Activated T-cell treated with anti-CD3 and anti-CD28 coated beads, Interleukin-2, amount 50 U/mL, for 4 hours (primary cell): Measurements from ENCODE around the gene PRM1. TPM values are rescaled to one million over a fixed set of nuclear protein-coding genes. Genes with fewer than 3 reads are reported as not detected.
"Not testable (repeated sequence)": the region's sequence is repeated elsewhere in the genome, so short reads cannot be mapped to it uniquely, and the experiment has no call there.

Experiments used
- ATAC-seq, 2 donors: fragments of 200-7000 bp; cut with Tn5 transposase; one replicate each; pipeline ENCODE4 v1.10.0; 2021
- DNase-seq: peaks from one replicate; pipeline ENCODE4 v3.0.0-alpha.2; 2020
- H3K27me3 Mint-ChIP-seq: one replicate; pipeline ENCODE4 v1.8.0; 2021; ENCODE audit warnings: low read depth, mixed read lengths
- H3K36me3 Mint-ChIP-seq: one replicate; pipeline ENCODE4 v1.8.0; 2022; ENCODE audit warnings: mixed read lengths; ENCODE audit not compliant: insufficient read depth
- H3K4me1 Mint-ChIP-seq: one replicate; pipeline ENCODE4 v1.8.0; 2021; ENCODE audit warnings: low read depth, mixed read lengths
- H3K4me3 Mint-ChIP-seq: one replicate; pipeline ENCODE4 v1.8.0; 2021; ENCODE audit warnings: mild to moderate bottlenecking, moderate library complexity, mixed read lengths
- H3K9me3 Mint-ChIP-seq: one replicate; pipeline ENCODE4 v1.8.0; 2021; ENCODE audit warnings: mixed read lengths
- total RNA-seq, 3 donors: library from RNA; stranded (reverse); gene quantifications; one replicate each; pipeline ENCODE4 v1.2.1, GENCODE V29; 2021

PRM1 gene
- total RNA-seq, 3 donors from 2014 or later = not detected

GRCh38 chr16:11296351-11296705 is 15.2 kb upstream of the PRM1 start:
- DNase-seq = no peak
- Mint-ChIP-seq H3K36me3 (no peaks in the 10 kb centered on the region), H3K4me1 (peaks cover 24% of the 10 kb centered on the region), H3K27me3 (no peaks in the 10 kb centered on the region), H3K4me3 (no peak overlapping the region), H3K9me3 (no peaks in the 10 kb centered on the region)
- no peak for ATAC-seq

- no peaks in the 10 kb centered on the region for H3K9me3 Mint-ChIP-seq
- H3K27me3 Mint-ChIP-seq = no peaks in the 10 kb centered on the region
- no peaks in the 10 kb centered on the region for H3K36me3 Mint-ChIP-seq
- H3K4me3 Mint-ChIP-seq = no peak overlapping the region
- ATAC-seq (no peak), DNase-seq (no peak)
- peaks cover 24% of the 10 kb centered on the region for H3K4me1 Mint-ChIP-seq
These were observed 14.5 kb upstream of the PRM1 start for GRCh38 chr16:11295672-11296071.

GRCh38 chr16:11292076-11292748 is 11.1 kb upstream of the PRM1 start:
- no peaks in the 10 kb centered on the region for H3K36me3 Mint-ChIP-seq

GRCh38 chr16:11291091-11291703 is 10.1 kb upstream of the PRM1 start:
- Mint-ChIP-seq H3K36me3 (no peaks in the 10 kb centered on the region), H3K9me3 (no peaks in the 10 kb centered on the region), H3K27me3 (no peaks in the 10 kb centered on the region), H3K4me3 (no peak overlapping the region), H3K4me1 (peaks cover 9% of the 10 kb centered on the region)
- ATAC-seq (no peak), DNase-seq (no peak)

More at GRCh38 chr16:11292076-11292748, 11.1 kb upstream of the PRM1 start:
- Mint-ChIP-seq H3K4me3 (no peak overlapping the region), H3K9me3 (no peaks in the 10 kb centered on the region), H3K4me1 (peaks cover 12% of the 10 kb centered on the region), H3K27me3 (no peaks in the 10 kb centered on the region)
- DNase-seq (no peak), ATAC-seq (no peak)

GRCh38 chr16:11290102-11290893 is 9.2 kb upstream of the PRM1 start:
- DNase-seq (no peak), ATAC-seq (no peak)
- Mint-ChIP-seq H3K9me3 (no peaks in the 10 kb centered on the region), H3K36me3 (no peaks in the 10 kb centered on the region), H3K4me3 (no peak overlapping the region), H3K27me3 (no peaks in the 10 kb centered on the region), H3K4me1 (peaks cover 15% of the 10 kb centered on the region)

- not testable (repeated sequence) for H3K36me3 Mint-ChIP-seq, H3K9me3 Mint-ChIP-seq, DNase-seq, ATAC-seq, H3K4me3 Mint-ChIP-seq, H3K27me3 Mint-ChIP-seq
- peaks cover 13% of the 10 kb centered on the region for H3K4me1 Mint-ChIP-seq
These were observed 8.6 kb upstream of the PRM1 start for GRCh38 chr16:11289696-11290095.

- Mint-ChIP-seq H3K27me3 (no peaks in the 10 kb centered on the region), H3K4me1 (peaks cover 13% of the 10 kb centered on the region), H3K36me3 (no peaks in the 10 kb centered on the region), H3K4me3 (no peak overlapping the region), H3K9me3 (no peaks in the 10 kb centered on the region)
- ATAC-seq (no peak), DNase-seq (no peak)
These were observed 8.1 kb upstream of the PRM1 start for GRCh38 chr16:11289202-11289601.

- Mint-ChIP-seq H3K9me3 (no peaks in the 10 kb centered on the region), H3K36me3 (no peaks in the 10 kb centered on the region), H3K4me3 (no peak overlapping the region), H3K27me3 (peaks cover 3% of the 10 kb centered on the region), H3K4me1 (peaks cover 13% of the 10 kb centered on the region)
- DNase-seq (no peak), ATAC-seq (peak; percentile 68 to 76)
These were observed 4.7 kb upstream of the PRM1 start for GRCh38 chr16:11285842-11286241.

- H3K9me3 Mint-ChIP-seq = no peaks in the 10 kb centered on the region
- H3K4me1 Mint-ChIP-seq = peaks cover 15% of the 10 kb centered on the region
- no peak overlapping the region for H3K4me3 Mint-ChIP-seq
- no peak for DNase-seq
- no peak for ATAC-seq
- H3K36me3 Mint-ChIP-seq = no peaks in the 10 kb centered on the region
- peaks cover 3% of the 10 kb centered on the region for H3K27me3 Mint-ChIP-seq
These were observed 2.7 kb upstream of the PRM1 start for GRCh38 chr16:11283820-11284248.

GRCh38 chr16:11278681-11279628 is 2.2 kb downstream of the PRM1 start:
- DNase-seq = no peak
- peaks cover 7% of the 10 kb centered on the region for H3K27me3 Mint-ChIP-seq
- no peak overlapping the region for H3K4me3 Mint-ChIP-seq
- peaks cover 1% of the 10 kb centered on the region for H3K4me1 Mint-ChIP-seq
- H3K36me3 Mint-ChIP-seq = no peaks in the 10 kb centered on the region
- ATAC-seq = no peak
- H3K9me3 Mint-ChIP-seq = no peaks in the 10 kb centered on the region

- ATAC-seq = no peak
- Mint-ChIP-seq H3K9me3 (no peaks in the 10 kb centered on the region), H3K27me3 (peaks cover 4% of the 10 kb centered on the region), H3K4me3 (no peak overlapping the region), H3K4me1 (peaks cover 1% of the 10 kb centered on the region), H3K36me3 (no peaks in the 10 kb centered on the region)
- no peak for DNase-seq
These were observed 3.4 kb downstream of the PRM1 start for GRCh38 chr16:11277607-11278337.

- no peak overlapping the region for H3K4me3 Mint-ChIP-seq
- H3K27me3 Mint-ChIP-seq = peaks cover 4% of the 10 kb centered on the region
- H3K9me3 Mint-ChIP-seq = no peaks in the 10 kb centered on the region
- ATAC-seq (no peak), DNase-seq (no peak)
- peaks cover 1% of the 10 kb centered on the region for H3K4me1 Mint-ChIP-seq
- no peaks in the 10 kb centered on the region for H3K36me3 Mint-ChIP-seq
These were observed 4.1 kb downstream of the PRM1 start for GRCh38 chr16:11276896-11277593.
